GM18867 (cell line): ENCODE measurements around the gene MACROD2.
"Not testable (repeated sequence)": the region's sequence is repeated elsewhere in the genome, so short reads cannot be mapped to it uniquely, and the experiment has no call there.

Source experiments
- ATAC-seq: cut with Tn5 transposase; IDR thresholded peaks from one replicate; pipeline ENCODE4 v1.9.1; 2021; ENCODE audit warnings: mild to moderate bottlenecking, moderate library complexity; ENCODE audit not compliant: unreplicated experiment

The MACROD2 gene

GRCh38 chr20:14259689-14260088, 264.4 kb downstream of the MACROD2 start:
- no peak for ATAC-seq

- no peak for ATAC-seq
These were observed 265.1 kb downstream of the MACROD2 start for GRCh38 chr20:14260367-14260766.

GRCh38 chr20:14264869-14265268, 269.6 kb downstream of the MACROD2 start:
- no peak for ATAC-seq

GRCh38 chr20:14266246-14266645, 270.9 kb downstream of the MACROD2 start:
- ATAC-seq: no peak

- ATAC-seq: not testable (repeated sequence)
These were observed 275.4 kb downstream of the MACROD2 start for GRCh38 chr20:14270751-14271150.

- ATAC-seq: no peak
These were observed 286.8 kb downstream of the MACROD2 start for GRCh38 chr20:14282140-14282539.

- ATAC-seq: no peak
These were observed 289.1 kb downstream of the MACROD2 start for GRCh38 chr20:14284443-14284842.

GRCh38 chr20:14288341-14289330, 293.3 kb downstream of the MACROD2 start:
- ATAC-seq: no peak

GRCh38 chr20:14291502-14291901, 296.2 kb downstream of the MACROD2 start:
- ATAC-seq: no peak

GRCh38 chr20:14295238-14295637, 299.9 kb downstream of the MACROD2 start:
- ATAC-seq: no peak

- no peak for ATAC-seq
These were observed 300.5 kb downstream of the MACROD2 start for GRCh38 chr20:14295770-14296309.

- ATAC-seq: no peak
These were observed 304.5 kb downstream of the MACROD2 start for GRCh38 chr20:14299831-14300230.

- ATAC-seq: no peak
These were observed 307.8 kb downstream of the MACROD2 start for GRCh38 chr20:14303106-14303505.

- no peak for ATAC-seq
These were observed 308.3 kb downstream of the MACROD2 start for GRCh38 chr20:14303651-14304050.

- ATAC-seq: no peak
These were observed 309.2 kb downstream of the MACROD2 start for GRCh38 chr20:14304472-14304871.

GRCh38 chr20:14307956-14308355, 312.6 kb downstream of the MACROD2 start:
- ATAC-seq: no peak

GRCh38 chr20:14310977-14311627, 315.8 kb downstream of the MACROD2 start:
- no peak for ATAC-seq

GRCh38 chr20:14312001-14312400, 316.7 kb downstream of the MACROD2 start:
- ATAC-seq: no peak

GRCh38 chr20:14313341-14314020, 318.2 kb downstream of the MACROD2 start:
- ATAC-seq: no peak

GRCh38 chr20:14319704-14320103, 324.4 kb downstream of the MACROD2 start:
- no peak for ATAC-seq

GRCh38 chr20:14331646-14332045, 336.3 kb downstream of the MACROD2 start:
- ATAC-seq: no peak
